ENCODE data around the gene CHST13.

The CHST13 gene

GRCh38 chr3:126523745-126524428 is at the start of gene CHST13:
Gene CHST13 (plus strand): TSS chr3:126524155. CDS start chr3:126524333, 178 bp downstream.
- no peak for DNase-seq

- DNase-seq, result peak; percentile 19 to 26
Measured at GRCh38 chr3:126474498-126475412, 49.2 kb upstream of the CHST13 start.

GRCh38 chr3:126475413-126476114 is 48.4 kb upstream of the CHST13 start, which contains the start of gene ZXDC:
Gene ZXDC (minus strand): TSS chr3:126475891. CDS start chr3:126475865, 26 bp downstream.
- peak; percentile 88 to 91 for DNase-seq

- DNase-seq, result no peak
Measured at GRCh38 chr3:126476166-126477060, 47.5 kb upstream of the CHST13 start.

GRCh38 chr3:126477061-126477380 is 46.9 kb upstream of the CHST13 start:
- DNase-seq, result no peak

DNA sequence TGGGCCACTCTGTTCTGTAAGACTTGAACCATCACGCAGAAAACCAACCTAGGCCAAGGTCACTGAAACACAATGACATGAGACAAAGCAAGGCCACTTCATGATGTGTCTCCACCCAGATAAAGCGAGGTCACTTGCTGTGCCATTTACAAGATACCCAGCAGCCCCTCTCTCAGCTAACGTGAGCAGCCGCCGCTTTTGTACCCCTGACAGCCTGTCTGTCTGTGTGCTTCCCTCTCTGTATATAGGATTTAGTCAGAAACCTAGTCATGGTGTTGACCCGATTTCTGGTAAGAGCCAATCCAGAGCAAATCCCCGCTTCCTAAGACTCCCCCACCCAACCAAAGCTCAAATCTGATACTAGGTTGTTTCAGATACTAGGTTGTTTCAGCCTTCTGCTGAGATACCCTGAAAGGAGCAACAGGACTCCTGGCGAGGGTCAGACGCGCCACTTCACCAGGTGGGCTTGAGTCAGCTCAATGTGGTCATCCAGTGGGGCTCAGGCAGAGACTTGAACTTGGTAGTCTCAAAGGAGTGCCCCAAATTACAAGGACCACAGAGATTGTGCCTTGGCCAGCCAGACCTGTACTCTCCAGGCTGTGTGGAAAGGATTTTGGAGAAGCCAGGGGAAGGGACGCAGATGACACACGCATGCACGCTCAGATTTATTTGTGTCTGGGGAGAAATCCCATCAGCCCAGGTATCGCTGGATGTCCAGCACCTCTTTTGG is 45.2 kb upstream of the CHST13 start:
- DNase-seq, result no peak

DNA sequence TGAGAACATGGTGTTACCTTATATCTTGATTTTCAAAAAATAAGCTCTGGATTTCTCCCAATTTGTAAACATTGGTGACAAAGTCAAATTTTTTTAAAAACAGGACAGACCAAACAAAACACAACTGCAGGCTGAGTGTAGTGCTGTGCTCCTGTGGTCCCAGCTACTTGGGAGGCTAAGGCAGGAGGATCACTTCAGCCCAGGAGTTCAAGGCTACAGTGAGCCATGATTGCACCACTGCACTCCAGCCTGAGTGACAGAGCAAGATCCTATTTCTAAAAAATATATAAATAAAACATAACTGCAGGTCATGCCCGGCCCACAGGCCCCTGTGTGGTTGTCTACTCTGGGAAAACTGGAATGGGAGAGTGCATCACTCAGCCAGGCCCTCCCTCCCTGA is 44.3 kb upstream of the CHST13 start:
- DNase-seq, result no peak

DNA sequence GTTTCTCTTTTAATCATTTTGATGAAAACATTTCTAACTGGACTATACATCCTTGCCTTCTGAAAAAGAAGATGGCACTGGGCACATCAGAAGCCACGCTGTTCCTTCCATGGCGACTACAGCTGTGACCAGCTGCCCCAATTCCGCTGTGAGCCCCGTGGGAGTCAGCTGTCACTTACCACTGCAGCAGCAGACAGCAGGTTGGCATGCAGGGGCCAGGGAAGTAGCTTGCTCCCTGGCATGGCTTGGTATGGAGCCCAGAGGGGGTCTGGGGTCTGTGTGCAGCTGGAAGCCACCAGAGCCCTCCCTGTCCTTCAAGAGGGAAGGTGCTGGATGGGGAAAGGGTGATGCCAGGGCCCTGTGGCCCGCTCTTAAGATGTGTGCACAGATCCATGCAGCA is 43.7 kb upstream of the CHST13 start:
- no peak for DNase-seq

DNA sequence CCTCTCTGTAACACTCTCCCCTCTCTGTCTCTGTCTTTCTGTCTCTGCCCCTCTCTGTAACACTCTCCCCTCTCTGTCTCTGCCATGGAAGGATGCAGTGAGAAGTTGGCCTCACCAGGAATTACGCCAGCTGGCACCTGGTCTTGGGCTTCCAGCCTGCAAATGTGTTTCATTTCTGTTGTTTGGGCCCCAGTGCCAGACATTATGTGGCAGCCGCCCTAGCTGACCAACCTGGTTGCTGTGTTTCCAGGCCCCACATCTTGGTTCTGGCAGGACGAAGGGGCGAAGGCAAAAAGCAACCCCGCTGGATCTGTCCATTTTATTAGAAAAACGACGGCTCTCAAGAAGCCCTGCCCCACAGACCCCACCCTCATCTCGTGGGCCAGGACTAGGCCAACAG is 43.1 kb upstream of the CHST13 start:
- DNase-seq, result no peak

DNA sequence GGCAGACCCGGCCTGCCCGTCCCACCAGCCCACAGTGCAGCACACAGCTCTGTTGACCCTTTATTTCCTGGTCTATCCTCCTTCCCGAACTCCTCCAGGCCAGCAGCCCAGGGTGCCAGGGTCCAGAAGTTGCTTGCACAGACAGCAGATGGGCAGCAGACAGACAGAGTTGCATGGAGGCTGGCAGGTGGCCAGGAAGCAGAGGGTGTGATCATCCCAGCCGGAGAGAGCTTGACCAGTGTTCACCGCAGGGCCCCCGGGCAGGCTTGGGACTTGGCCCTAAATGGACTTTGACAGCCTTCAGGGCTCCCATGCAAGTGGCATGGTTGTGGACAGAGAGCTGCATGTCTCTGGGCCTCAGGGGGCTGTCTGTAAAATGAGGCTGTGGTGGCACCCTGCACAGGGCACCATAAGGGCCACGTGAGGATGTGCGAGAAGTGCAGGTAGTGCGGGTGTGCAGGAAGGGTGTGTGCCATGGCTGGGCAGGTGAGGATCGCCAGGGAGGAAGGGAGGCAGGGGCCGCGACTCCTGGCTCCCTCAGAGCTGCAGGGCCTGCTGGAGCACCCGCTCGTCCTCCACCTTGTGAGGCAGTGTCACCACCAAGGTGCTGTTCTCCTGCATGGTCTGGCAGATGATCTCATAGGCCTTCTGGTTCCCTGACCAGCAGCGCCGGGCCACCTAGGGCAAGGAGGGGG is 42.0 kb upstream of the CHST13 start:
- no peak for DNase-seq

- no peak for DNase-seq
Measured at GRCh38 chr3:126482503-126483255, 41.3 kb upstream of the CHST13 start.

- no peak for DNase-seq
Measured at GRCh38 chr3:126483321-126483761, 40.6 kb upstream of the CHST13 start.

- no peak for DNase-seq
Measured at GRCh38 chr3:126484148-126484547, 39.8 kb upstream of the CHST13 start.

DNA sequence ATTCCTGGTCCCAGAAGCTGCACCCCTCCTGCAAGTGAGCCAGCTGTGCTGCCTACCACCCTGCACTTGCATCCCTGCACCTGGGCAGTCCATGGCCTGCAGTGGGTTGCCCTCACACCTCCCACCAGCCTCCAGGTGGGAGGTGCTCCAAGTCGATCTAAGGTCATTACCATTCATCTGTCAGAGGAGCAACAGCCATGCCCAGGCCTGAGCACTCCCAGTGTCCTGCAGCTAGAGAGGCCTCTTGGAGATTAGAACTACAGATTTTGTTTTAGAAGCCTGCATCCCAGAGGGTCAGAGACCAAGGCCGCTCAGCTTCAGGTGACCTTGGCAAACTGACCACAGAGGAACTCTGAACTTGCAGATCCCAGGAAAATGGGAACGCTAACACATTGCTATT is 39.3 kb upstream of the CHST13 start:
- no peak for DNase-seq

GRCh38 chr3:126485176-126485897 is 38.6 kb upstream of the CHST13 start:
- DNase-seq, result no peak

GRCh38 chr3:126485956-126486355 is 38.0 kb upstream of the CHST13 start:
- no peak for DNase-seq

- DNase-seq, result no peak
Measured at GRCh38 chr3:126486360-126486847, 37.6 kb upstream of the CHST13 start.

GRCh38 chr3:126487151-126487771 is 36.7 kb upstream of the CHST13 start:
- DNase-seq, result no peak

DNA sequence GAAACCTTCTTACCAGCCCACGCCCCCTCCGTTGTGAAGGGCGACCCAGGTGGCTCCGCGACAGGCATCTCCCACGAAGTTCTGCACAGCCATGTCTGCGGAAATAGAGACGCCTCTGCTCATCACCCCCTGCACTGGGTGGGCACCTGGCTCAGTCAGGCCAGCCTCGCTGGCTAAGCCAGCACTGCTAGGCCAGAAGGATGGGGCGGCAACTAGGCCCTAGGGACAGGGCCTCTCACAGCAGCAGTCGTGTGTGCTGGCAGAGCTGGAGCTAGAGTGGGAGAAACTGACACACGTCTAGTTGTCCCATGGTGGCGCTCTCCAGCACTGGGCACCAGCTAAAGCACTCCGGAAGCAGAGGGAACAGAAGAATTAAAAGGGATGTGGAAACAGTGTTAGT is 35.8 kb upstream of the CHST13 start:
- DNase-seq, result no peak

All from stimulated activated CD4-positive, alpha-beta T cell treated with anti-CD3 and anti-CD28 coated beads, Interleukin-2, amount 100 ng/mL, for 48 hours (primary cell).